ENCODE data around the gene PI4KB. TPM values are rescaled to one million over a fixed set of nuclear protein-coding genes. Genes with fewer than 3 reads are reported as not detected.

PI4KB gene
- polyA plus RNA-seq, 1 donor from 2014 or later, result 22.8 TPM

DNA sequence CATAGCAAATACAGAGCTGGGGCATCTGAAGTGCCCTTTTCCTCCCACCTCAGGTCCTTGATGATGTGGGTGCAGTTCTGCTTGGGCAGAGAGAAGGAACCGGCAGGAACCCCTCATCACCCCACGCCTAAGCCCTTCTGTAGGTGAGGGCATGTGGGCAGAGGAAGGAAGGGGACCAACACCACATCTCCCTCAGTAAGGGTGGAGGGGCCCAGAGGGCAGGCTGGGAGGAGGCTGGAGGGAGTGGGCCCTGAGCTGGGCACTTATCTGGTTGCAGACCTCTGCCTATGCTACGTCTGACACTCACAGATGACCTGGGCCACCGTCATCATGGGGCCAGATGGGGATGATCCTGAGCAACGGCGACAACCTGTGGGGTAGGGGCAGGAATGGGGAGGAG is 34.1 kb downstream of the PI4KB start:
- H3F3A ChIP-seq (ENCODE audit: insufficient read depth, low read length, poor library complexity, severe bottlenecking), result no peaks in the 10 kb centered on the region
- no peaks in the 10 kb centered on the region for H3K27me3 ChIP-seq (ENCODE audit: insufficient read depth, low read depth, low read length)
- H3K79me2 ChIP-seq (replicated peaks; ENCODE audit: insufficient read depth, low read length), result no peaks in the 10 kb centered on the region
- H3K9ac ChIP-seq (ENCODE audit: low read length), result no peak overlapping the region
- H3K36me3 ChIP-seq (ENCODE audit: insufficient read depth, low read length), result peaks cover 10% of the 10 kb centered on the region
- no peak overlapping the region for H3K4me3 ChIP-seq (ENCODE audit: low read length)
- TF ChIP-seq, protein P1, sequence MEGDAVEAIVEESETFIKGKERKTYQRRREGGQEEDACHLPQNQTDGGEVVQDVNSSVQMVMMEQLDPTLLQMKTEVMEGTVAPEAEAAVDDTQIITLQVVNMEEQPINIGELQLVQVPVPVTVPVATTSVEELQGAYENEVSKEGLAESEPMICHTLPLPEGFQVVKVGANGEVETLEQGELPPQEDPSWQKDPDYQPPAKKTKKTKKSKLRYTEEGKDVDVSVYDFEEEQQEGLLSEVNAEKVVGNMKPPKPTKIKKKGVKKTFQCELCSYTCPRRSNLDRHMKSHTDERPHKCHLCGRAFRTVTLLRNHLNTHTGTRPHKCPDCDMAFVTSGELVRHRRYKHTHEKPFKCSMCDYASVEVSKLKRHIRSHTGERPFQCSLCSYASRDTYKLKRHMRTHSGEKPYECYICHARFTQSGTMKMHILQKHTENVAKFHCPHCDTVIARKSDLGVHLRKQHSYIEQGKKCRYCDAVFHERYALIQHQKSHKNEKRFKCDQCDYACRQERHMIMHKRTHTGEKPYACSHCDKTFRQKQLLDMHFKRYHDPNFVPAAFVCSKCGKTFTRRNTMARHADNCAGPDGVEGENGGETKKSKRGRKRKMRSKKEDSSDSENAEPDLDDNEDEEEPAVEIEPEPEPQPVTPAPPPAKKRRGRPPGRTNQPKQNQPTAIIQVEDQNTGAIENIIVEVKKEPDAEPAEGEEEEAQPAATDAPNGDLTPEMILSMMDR (IDR thresholded peaks at IDR 0.05; ENCODE audit: poor library complexity, severe bottlenecking), result no peak
- TF ChIP-seq MXI1 (conservative IDR thresholded peaks at IDR 0.05; ENCODE audit: poor library complexity, severe bottlenecking) (no peak), SMC3 (conservative IDR thresholded peaks at IDR 0.05; ENCODE audit: poor library complexity) (no peak), EZH2 (IDR thresholded peaks at IDR 0.05; ENCODE audit: borderline replicate concordance, insufficient read depth, low read length, poor library complexity, severe bottlenecking) (no peak), EP300 (conservative IDR thresholded peaks at IDR 0.05; ENCODE audit: poor library complexity, severe bottlenecking) (no peak)
- no peaks in the 10 kb centered on the region for H3K9me2 ChIP-seq (ENCODE audit: insufficient read depth, low read length)
- H3K9me3 ChIP-seq (ENCODE audit: low read length), result no peaks in the 10 kb centered on the region
- no peak overlapping the region for H3K4me2 ChIP-seq (ENCODE audit: low read length)
- no peak overlapping the region for H3K27ac ChIP-seq (ENCODE audit: low read length)
- H2AFZ ChIP-seq (ENCODE audit: low read depth, low read length), result no peak overlapping the region
- H4K20me1 ChIP-seq (ENCODE audit: insufficient read depth), result no peaks in the 10 kb centered on the region

DNA sequence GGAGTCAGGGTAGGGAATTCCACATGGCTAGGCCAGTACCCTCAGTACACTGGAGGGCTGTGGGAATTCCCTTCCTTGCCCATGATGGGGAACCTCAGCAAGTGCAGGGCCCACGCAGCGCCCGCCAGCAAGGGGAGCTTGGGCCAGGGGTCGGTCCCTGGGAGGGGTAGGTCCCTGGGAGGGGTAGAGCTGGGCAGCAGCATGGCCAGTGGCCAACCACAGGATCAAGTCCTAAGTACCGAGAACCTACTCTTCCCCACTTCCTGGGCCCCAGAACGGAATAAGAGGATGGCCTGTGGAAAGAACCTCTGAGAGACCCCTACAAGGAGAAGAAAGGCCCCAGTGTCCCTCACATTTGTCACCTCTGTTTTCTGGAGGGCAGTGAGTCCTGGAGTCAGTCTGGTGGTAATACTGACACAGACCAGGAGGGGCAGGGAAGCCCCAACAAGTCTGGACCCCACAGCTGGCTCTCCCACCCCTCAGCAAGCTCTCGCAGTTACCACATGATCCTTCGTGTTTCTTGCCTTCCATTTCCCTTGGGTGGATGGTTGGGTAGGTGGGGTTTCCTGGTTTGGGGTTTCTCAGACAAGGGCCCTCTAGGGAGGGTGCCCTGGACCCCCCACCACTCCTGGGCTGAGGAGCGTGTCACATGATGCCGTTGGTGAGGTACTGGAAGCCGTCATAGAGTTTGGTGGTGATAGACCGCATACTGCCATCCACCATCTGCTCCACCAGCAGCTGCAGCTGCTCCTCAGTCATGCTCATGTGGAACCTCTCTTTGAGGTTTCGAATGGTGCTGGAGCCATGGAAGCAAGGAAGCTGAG is 34.8 kb downstream of the PI4KB start:
- Histone ChIP-seq H2AFZ (ENCODE audit: low read depth, low read length) (no peak overlapping the region), H3K9ac (ENCODE audit: low read length) (no peak overlapping the region), H3K79me2 (replicated peaks; ENCODE audit: insufficient read depth, low read length) (no peaks in the 10 kb centered on the region), H3K4me3 (ENCODE audit: low read length) (no peak overlapping the region), H3K4me2 (ENCODE audit: low read length) (no peak overlapping the region), H3F3A (ENCODE audit: insufficient read depth, low read length, poor library complexity, severe bottlenecking) (no peaks in the 10 kb centered on the region), H3K27me3 (ENCODE audit: insufficient read depth, low read depth, low read length) (no peaks in the 10 kb centered on the region), H3K9me2 (ENCODE audit: insufficient read depth, low read length) (no peaks in the 10 kb centered on the region), H3K36me3 (ENCODE audit: insufficient read depth, low read length) (peaks cover 11% of the 10 kb centered on the region), H3K9me3 (ENCODE audit: low read length) (no peaks in the 10 kb centered on the region), H4K20me1 (ENCODE audit: insufficient read depth) (no peaks in the 10 kb centered on the region), H3K27ac (ENCODE audit: low read length) (no peak overlapping the region)
- TF ChIP-seq SMC3 (conservative IDR thresholded peaks at IDR 0.05; ENCODE audit: poor library complexity) (no peak), TAF1 (IDR thresholded peaks at IDR 0.05; ENCODE audit: low read depth) (no peak), EZH2 (IDR thresholded peaks at IDR 0.05; ENCODE audit: borderline replicate concordance, insufficient read depth, low read length, poor library complexity, severe bottlenecking) (no peak), EP300 (conservative IDR thresholded peaks at IDR 0.05; ENCODE audit: poor library complexity, severe bottlenecking) (no peak)

DNA sequence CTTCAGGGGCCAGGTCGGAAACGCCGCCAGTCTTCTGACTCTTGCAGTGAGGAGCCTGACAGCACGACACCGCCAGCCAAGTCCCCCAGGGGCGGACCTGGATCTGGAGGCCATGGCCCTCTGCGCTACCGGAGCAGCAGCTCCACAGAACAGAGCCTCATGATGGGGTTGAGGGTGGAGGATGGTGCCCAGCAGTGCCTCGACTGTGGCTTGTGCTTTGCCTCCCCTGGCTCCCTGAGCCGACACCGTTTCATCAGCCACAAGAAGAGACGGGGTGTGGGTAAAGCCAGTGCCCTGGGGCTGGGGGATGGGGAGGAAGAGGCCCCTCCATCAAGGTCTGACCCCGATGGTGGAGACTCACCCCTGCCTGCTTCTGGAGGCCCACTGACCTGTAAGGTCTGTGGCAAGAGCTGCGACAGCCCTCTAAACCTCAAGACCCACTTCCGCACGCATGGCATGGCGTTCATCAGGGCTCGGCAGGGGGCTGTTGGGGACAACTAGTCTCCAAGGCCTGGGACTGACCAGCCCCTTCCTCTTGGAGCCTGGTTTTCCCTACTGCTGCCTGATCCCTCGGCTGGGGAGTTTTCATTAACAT is 36.4 kb downstream of the PI4KB start:
- Histone ChIP-seq H3K9me2 (ENCODE audit: insufficient read depth, low read length) (no peaks in the 10 kb centered on the region), H3K9me3 (ENCODE audit: low read length) (no peaks in the 10 kb centered on the region), H4K20me1 (ENCODE audit: insufficient read depth) (no peaks in the 10 kb centered on the region), H3K79me2 (replicated peaks; ENCODE audit: insufficient read depth, low read length) (no peaks in the 10 kb centered on the region), H3K36me3 (ENCODE audit: insufficient read depth, low read length) (peaks cover 11% of the 10 kb centered on the region), H3F3A (ENCODE audit: insufficient read depth, low read length, poor library complexity, severe bottlenecking) (no peaks in the 10 kb centered on the region), H3K9ac (ENCODE audit: low read length) (no peak overlapping the region), H2AFZ (ENCODE audit: low read depth, low read length) (no peak overlapping the region), H3K4me2 (ENCODE audit: low read length) (no peak overlapping the region), H3K27ac (ENCODE audit: low read length) (no peak overlapping the region), H3K4me3 (ENCODE audit: low read length) (no peak overlapping the region), H3K27me3 (ENCODE audit: insufficient read depth, low read depth, low read length) (no peaks in the 10 kb centered on the region)
- TF ChIP-seq RAD21 (conservative IDR thresholded peaks at IDR 0.05), result no peak
- TF ChIP-seq, protein P2, sequence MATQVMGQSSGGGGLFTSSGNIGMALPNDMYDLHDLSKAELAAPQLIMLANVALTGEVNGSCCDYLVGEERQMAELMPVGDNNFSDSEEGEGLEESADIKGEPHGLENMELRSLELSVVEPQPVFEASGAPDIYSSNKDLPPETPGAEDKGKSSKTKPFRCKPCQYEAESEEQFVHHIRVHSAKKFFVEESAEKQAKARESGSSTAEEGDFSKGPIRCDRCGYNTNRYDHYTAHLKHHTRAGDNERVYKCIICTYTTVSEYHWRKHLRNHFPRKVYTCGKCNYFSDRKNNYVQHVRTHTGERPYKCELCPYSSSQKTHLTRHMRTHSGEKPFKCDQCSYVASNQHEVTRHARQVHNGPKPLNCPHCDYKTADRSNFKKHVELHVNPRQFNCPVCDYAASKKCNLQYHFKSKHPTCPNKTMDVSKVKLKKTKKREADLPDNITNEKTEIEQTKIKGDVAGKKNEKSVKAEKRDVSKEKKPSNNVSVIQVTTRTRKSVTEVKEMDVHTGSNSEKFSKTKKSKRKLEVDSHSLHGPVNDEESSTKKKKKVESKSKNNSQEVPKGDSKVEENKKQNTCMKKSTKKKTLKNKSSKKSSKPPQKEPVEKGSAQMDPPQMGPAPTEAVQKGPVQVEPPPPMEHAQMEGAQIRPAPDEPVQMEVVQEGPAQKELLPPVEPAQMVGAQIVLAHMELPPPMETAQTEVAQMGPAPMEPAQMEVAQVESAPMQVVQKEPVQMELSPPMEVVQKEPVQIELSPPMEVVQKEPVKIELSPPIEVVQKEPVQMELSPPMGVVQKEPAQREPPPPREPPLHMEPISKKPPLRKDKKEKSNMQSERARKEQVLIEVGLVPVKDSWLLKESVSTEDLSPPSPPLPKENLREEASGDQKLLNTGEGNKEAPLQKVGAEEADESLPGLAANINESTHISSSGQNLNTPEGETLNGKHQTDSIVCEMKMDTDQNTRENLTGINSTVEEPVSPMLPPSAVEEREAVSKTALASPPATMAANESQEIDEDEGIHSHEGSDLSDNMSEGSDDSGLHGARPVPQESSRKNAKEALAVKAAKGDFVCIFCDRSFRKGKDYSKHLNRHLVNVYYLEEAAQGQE (IDR thresholded peaks at IDR 0.05; ENCODE audit: borderline replicate concordance), result no peak
- TF ChIP-seq POLR2AphosphoS5 (IDR thresholded peaks at IDR 0.05), result no peak

All from neural cell (in vitro differentiated cells).